ENCODE measurements around the gene PCP2. TPM values are rescaled to one million over a fixed set of nuclear protein-coding genes. Genes with fewer than 3 reads are reported as not detected.

Gene PCP2
- total and polyA plus RNA-seq, 2 of the 8 experiments (the other 6 are each of a cell fraction or from before 2014, with no cell fraction given): not detected

DNA sequence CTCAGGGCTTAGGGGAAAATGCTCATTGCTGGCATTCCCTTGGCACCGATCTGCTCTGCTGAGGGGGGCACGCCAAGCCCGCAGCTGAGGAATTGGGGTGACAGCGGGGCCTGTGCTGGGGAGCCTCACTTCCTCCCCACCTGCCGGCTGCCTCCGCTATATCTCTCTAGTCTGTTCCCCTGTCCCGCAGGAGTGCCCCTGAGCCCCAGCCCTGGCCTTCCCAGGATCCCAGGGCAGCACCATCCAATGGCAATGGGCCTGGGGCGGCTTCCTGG, 12.8 kb upstream of the PCP2 start:
- CTCF ChIA-PET (ENCODE audit: partially characterized antibody): no interaction called here
- no peak overlapping the region for H3K4me2 ChIP-seq (ENCODE audit: insufficient read depth in 1 of 2, low read depth in 2 of 2, low read length in 2 of 2)
- TF ChIP-seq JUND (IDR thresholded peaks at IDR 0.05; ENCODE audit: low read length) (no peak), SAP30 (IDR thresholded peaks at IDR 0.05; ENCODE audit: insufficient read depth, insufficient replicate concordance, low read length) (no peak), EZH2 (IDR thresholded peaks at IDR 0.05; ENCODE audit: low read depth, low read length, severe bottlenecking) (no peak), POLR2AphosphoS5 (IDR thresholded peaks at IDR 0.05; ENCODE audit: low read depth, low read length) (no peak), EP300 (IDR thresholded peaks at IDR 0.05; ENCODE audit: borderline replicate concordance in 1 of 2, low read depth in 2 of 2, low read length in 2 of 2) (no peak), SUZ12 (IDR thresholded peaks at IDR 0.05; ENCODE audit: low read length) (no peak), CTBP2 (IDR thresholded peaks at IDR 0.05; ENCODE audit: borderline replicate concordance, insufficient read depth, insufficient read length, low read length) (no peak), ZNF274 (IDR thresholded peaks at IDR 0.05; ENCODE audit: borderline replicate concordance, extremely low read depth, low read length) (no peak), CBX8 (IDR thresholded peaks at IDR 0.05; ENCODE audit: borderline replicate concordance, low read depth, low read length) (no peak), USF2 (IDR thresholded peaks at IDR 0.05; ENCODE audit: low read length) (no peak), KDM1A (IDR thresholded peaks at IDR 0.05; ENCODE audit: borderline replicate concordance, low read length) (no peak), MAFK (IDR thresholded peaks at IDR 0.05; ENCODE audit: low read depth, low read length) (no peak)
- TF ChIP-seq, protein P1, sequence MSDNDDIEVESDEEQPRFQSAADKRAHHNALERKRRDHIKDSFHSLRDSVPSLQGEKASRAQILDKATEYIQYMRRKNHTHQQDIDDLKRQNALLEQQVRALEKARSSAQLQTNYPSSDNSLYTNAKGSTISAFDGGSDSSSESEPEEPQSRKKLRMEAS (IDR thresholded peaks at IDR 0.05): no peak

More for the DNA sequence above, 12.8 kb upstream of the PCP2 start:
- no peak for FAIRE-seq
- Histone ChIP-seq H3K9ac (replicated peaks in 1 of 4; ENCODE audit: extremely low read depth in 1 of 4, low read depth in 3 of 4, low read length in 3 of 4) (no peak overlapping the region), H2BK120ac (replicated peaks; ENCODE audit: low read depth, low read length) (no peak overlapping the region), H3K23me2 (ENCODE audit: low read depth, low read length) (no peaks in the 10 kb centered on the region), H2BK5ac (ENCODE audit: low read depth, low read length) (no peak overlapping the region), H3K4me3 (ENCODE audit: extremely low read depth in 1 of 4, insufficient read depth in 2 of 4, low read depth in 3 of 4, low read length in 4 of 4) (no peak overlapping the region), H3K27me3 (replicated peaks in 1 of 4; ENCODE audit: control insufficient read depth in 3 of 4, extremely low read depth in 1 of 4, insufficient read depth in 3 of 4, low read length in 3 of 4) (peaks cover 0 to 8% (median under 1%) of the 10 kb centered on the region in 4 experiments; a peak in 3 of 7 replicates), H2AFZ (ENCODE audit: low read length) (no peak overlapping the region), H2BK20ac (ENCODE audit: low read length) (no peak overlapping the region), H4K91ac (replicated peaks; ENCODE audit: insufficient read length, low read length) (no peak overlapping the region), H4K8ac (ENCODE audit: extremely low read depth, insufficient read depth, low read length) (peak overlapping the region; percentile 21; the same call in 1 of the 2 replicates), H3K4me1 (replicated peaks in 1 of 4; ENCODE audit: control insufficient read depth in 3 of 4, insufficient read depth in 4 of 4, low read length in 3 of 4) (peaks cover 0 to 5% (median 0%) of the 10 kb centered on the region in 4 experiments; a peak in 4 of 7 replicates), H2BK15ac (ENCODE audit: low read length) (no peak overlapping the region), H3K18ac (ENCODE audit: extremely low read depth, low read length) (no peak overlapping the region), H3K36me3 (ENCODE audit: control insufficient read depth in 2 of 4, insufficient read depth in 4 of 4, low read length in 3 of 4) (peaks cover 0 to 3% (median 0%) of the 10 kb centered on the region in 4 experiments; a peak in 1 of 8 replicates), H4K5ac (ENCODE audit: insufficient read length, low read depth, low read length) (no peak overlapping the region), H2AK5ac (ENCODE audit: low read depth, low read length) (no peak overlapping the region), H3K27ac (ENCODE audit: low read depth, low read length) (no peak overlapping the region), H3K79me1 (ENCODE audit: low read depth, low read length) (no peaks in the 10 kb centered on the region), H3K14ac (ENCODE audit: insufficient read length) (no peak overlapping the region), H3K79me2 (ENCODE audit: control insufficient read depth in 1 of 2, insufficient read depth in 2 of 2, low read length in 2 of 2) (no peaks in the 10 kb centered on the region), H3K56ac (replicated peaks; ENCODE audit: insufficient read length, low read depth, low read length) (no peak overlapping the region), H4K20me1 (replicated peaks in 1 of 2; ENCODE audit: control insufficient read depth in 1 of 2, insufficient read depth in 2 of 2, low read length in 2 of 2) (peaks cover 0 to 6% of the 10 kb centered on the region in 2 experiments), H3K9me3 (ENCODE audit: insufficient read depth in 2 of 2, low read depth in 1 of 2, low read length in 1 of 2) (no peaks in the 10 kb centered on the region), H3K23ac (ENCODE audit: insufficient read length) (no peak overlapping the region), H2BK12ac (ENCODE audit: low read depth, low read length) (no peak overlapping the region), H3K4ac (replicated peaks; ENCODE audit: insufficient read length, low read depth, low read length) (no peak overlapping the region)
- 89% methylated on average over 7 of the region's 8 CpGs; no CpG with 5 or more reads in 1 of the 2 experiments for WGBS, 2 experiments (ENCODE audit: extremely low coverage in 1 of 2, insufficient coverage in 1 of 2, insufficient read length in 1 of 2, insufficient replicate concordance in 2 of 2, low coverage in 1 of 2, low lambda C conversion rate in 2 of 2, missing lambda C conversion rate in 1 of 2)
- no peak for DNase-seq (ENCODE audit: low read depth in 1 of 2, low spot score in 2 of 2)
- POLR2A ChIA-PET (ENCODE audit: partially characterized antibody): interaction anchor here (1.3 kb wide), 1 partner anchor 16 kb away, joined by 4 read pairs; the partner anchor contains the start of gene PET100
